GM19023 (cell line): ENCODE results near the gene SBSN.

Experiments
- ATAC-seq: cut with Tn5 transposase; IDR thresholded peaks from one replicate; pipeline ENCODE4 v1.9.1; 2021; ENCODE audit warnings: mild to moderate bottlenecking, moderate library complexity; ENCODE audit not compliant: unreplicated experiment

The SBSN gene

DNA sequence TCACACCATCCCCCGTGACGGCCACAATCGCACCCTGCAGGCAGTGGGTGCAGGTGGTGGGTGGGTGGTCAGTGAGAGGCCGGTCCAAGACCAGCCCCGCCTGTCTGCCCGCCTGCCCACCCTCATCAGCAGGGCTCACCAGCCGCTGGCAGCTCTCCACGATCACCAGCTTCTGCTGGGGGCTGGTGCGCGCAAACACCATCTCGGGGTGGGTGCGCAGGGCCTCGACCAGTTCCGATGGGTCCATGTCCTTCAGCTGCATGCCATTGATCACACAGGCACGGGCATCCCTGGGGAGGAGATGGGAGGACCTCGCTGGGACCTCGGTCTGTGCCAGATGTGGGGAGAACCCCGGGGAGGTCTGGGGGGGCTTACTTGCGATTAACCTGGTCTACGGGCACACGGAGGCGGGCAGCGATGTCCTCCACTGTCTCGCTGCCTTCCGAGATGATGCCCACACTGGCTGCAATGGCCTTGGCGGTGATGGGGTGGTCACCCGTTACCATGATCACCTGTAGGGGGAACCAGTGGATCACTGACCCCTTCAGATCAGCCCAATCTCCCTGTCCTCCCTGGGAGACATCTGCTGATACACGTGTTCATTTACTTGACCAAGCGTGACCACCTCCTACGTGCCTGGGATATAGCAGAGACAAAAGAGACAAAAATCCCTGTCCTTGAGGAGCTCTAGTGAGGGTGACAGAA, 27.3 kb upstream of the SBSN start:
- no peak for ATAC-seq

DNA sequence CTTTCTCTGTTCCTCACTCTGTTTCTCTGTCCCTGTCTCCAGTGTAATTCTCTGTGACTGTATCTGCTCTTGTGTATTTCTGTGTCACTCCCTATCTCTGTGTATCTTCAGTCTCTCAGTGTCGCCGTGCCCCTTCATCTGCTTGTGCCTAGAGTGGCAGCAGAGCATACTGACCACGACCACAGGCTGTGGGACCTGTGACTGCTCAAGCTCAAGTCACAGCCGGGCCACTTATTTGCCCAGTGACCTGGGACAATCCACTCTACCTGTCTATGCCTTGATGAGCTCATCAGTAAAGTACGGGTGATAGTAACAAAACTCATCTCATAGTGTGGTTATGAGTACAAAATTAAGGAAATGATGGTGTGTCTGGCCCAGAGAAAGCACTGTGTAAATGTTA, 26.0 kb upstream of the SBSN start:
- ATAC-seq: no peak

- no peak for ATAC-seq
Observed at GRCh38 chr19:35553385-35554000, 25.4 kb upstream of the SBSN start.

GRCh38 chr19:35552534-35553384, 24.6 kb upstream of the SBSN start:
- no peak for ATAC-seq

GRCh38 chr19:35551091-35551810, 23.1 kb upstream of the SBSN start:
- ATAC-seq: no peak

GRCh38 chr19:35549879-35550523, 21.9 kb upstream of the SBSN start:
- no peak for ATAC-seq

- no peak for ATAC-seq
Observed at GRCh38 chr19:35549174-35549788, 21.2 kb upstream of the SBSN start.

DNA sequence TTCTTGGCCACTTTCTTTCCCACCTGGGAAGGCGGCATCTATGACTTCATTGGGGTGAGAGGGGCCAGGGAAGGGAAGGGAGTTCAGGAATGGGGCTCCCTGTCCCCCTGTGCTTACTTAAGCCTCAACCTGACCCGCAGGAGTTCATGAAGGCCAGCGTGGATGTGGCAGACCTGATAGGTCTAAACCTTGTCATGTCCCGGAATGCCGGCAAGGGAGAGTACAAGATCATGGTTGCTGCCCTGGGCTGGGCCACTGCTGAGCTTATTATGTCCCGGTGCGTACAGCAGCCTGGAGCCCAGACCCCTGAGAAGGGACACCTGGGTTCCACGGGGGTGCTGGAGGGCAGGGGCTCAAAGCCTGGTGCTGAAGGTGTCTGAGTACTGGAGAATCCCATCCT, 18.4 kb upstream of the SBSN start:
- no peak for ATAC-seq

- ATAC-seq: peak; percentile 55
Observed at GRCh38 chr19:35545855-35546381, 17.8 kb upstream of the SBSN start.

DNA sequence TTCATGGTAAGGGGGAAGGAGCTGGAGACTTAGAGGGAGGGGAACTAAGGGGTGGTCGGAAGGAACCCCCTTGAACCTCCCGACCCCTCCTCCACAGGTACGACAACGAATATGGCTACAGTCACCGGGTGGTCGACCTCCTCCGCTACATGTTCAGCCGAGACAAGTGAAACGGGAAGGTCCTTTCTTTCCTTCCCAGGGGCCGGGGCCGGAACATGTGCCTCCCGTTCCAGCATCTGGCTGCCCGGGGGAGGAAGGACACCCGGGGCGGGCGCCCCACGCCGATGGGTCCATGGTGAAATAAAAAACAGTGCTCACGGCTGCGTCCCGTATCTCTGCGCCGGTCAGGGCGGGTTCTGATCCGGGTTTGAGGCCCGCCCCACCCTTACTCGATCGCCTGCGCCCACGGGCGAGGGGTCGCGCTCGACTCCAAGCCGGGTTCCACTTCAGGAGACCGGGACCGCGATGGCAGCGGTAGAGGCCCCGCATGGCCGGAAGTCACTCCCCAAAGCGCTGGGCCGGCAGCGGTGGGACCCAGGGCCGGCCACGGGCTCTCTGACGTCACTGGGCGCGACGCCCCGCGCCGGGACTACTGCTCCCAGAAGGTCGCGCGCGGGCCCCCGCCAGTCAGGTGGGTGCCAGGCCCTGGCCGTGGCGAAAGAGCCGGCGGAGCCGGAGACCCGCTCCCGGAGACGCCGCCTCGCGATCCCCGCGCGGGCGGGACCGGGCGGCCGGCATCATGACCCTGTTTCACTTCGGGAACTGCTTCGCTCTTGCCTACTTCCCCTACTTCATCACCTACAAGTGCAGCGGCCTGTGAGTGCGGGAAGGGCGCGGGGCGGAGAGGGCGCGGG, 17.1 kb upstream of the SBSN start, which contains the start of gene TMEM147:
Gene TMEM147 (plus strand): TSS at position 626 of the 854 bp plus-strand sequence. CDS start 114 bp downstream, at position 740.
- peak; percentile 74 for ATAC-seq

- ATAC-seq: no peak
Observed at GRCh38 chr19:35544110-35544802, 16.1 kb upstream of the SBSN start.

- no peak for ATAC-seq
Observed at GRCh38 chr19:35543280-35544109, 15.4 kb upstream of the SBSN start.

GRCh38 chr19:35542209-35542608, 14.1 kb upstream of the SBSN start:
- ATAC-seq: no peak

- no peak for ATAC-seq
Observed at GRCh38 chr19:35540356-35540927, 12.3 kb upstream of the SBSN start.

DNA sequence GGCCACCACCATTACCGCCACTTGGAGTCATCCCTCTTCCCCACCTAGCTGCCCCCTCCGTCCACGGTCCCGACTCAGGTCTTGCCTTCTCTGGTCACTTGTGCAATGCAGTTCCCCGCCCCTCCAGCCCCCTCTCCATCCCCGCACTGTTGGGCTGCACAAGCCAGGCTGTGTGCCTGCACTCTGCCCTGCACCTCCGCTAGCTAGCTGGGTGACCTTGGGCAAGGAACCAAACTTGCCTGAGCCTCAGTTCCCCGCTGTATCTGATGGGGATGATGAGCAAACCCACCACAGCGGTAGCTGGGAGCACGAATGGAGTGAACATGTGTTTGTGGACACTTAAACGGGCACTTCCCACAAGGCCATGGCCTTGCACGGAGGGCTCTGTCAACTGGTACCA, 11.7 kb upstream of the SBSN start:
- no peak for ATAC-seq

GRCh38 chr19:35539314-35539713, 11.2 kb upstream of the SBSN start:
- ATAC-seq: no peak

GRCh38 chr19:35534803-35535480, 6.8 kb upstream of the SBSN start:
- ATAC-seq: no peak
